Calu3 (cell line): ENCODE data around the gene CD22. TPM values are rescaled to one million over a fixed set of nuclear protein-coding genes. Genes with fewer than 3 reads are reported as not detected.

Source experiments
- BruUV-seq: library from RNA; stranded (reverse); fragments of 400-500 nt; replicated peaks from 2 replicates; lab custom pipeline; 2021; lab: Mats Ljungman, UMichigan
- CTCF ChIA-PET: fragments of 300-600 bp; sonication (Branson Sonifier 250); formaldehyde crosslinking; loops from one replicate; lab custom pipeline; 2022; ENCODE audit warnings: antibody characterized with exemption; lab: Charles Lee
- DNase-seq: peaks from one replicate; pipeline ENCODE4 v3.0.0; 2022
- H3K27ac Mint-ChIP-seq: one replicate; pipeline ENCODE4 v1.8.0; 2022; ENCODE audit warnings: mixed read lengths; ENCODE audit not compliant: unreplicated experiment
- H3K27me3 Mint-ChIP-seq: one replicate; pipeline ENCODE4 v1.8.0; 2022; ENCODE audit warnings: mixed read lengths; ENCODE audit not compliant: unreplicated experiment
- H3K36me3 Mint-ChIP-seq: one replicate; pipeline ENCODE4 v1.8.0; 2022; ENCODE audit warnings: mild to moderate bottlenecking, moderate library complexity, mixed read lengths; ENCODE audit not compliant: insufficient read depth, unreplicated experiment
- H3K4me1 Mint-ChIP-seq: one replicate; pipeline ENCODE4 v1.8.0; 2022; ENCODE audit warnings: mild to moderate bottlenecking, low read depth, mixed read lengths; ENCODE audit not compliant: unreplicated experiment
- H3K4me3 Mint-ChIP-seq: one replicate; pipeline ENCODE4 v1.8.0; 2022; ENCODE audit warnings: mild to moderate bottlenecking, low read depth, moderate library complexity, mixed read lengths; ENCODE audit not compliant: unreplicated experiment
- H3K9me3 Mint-ChIP-seq: one replicate; pipeline ENCODE4 v1.8.0; 2022; ENCODE audit warnings: low read depth, mixed read lengths; ENCODE audit not compliant: unreplicated experiment
- intact Hi-C: fragments of 100-400 bp; cut with micrococcal nuclease; formaldehyde crosslinking; loops from one replicate; pipeline ENCODE4 v1.10.0; 2022; ENCODE audit not compliant: unreplicated experiment
- total RNA-seq: library from RNA; stranded (reverse); gene quantifications from 2 replicates; pipeline ENCODE4 v1.2.3, GENCODE V29; 2022
- TF ChIP-seq, protein P1 (sequence below): fragments of 200-600 bp; IDR thresholded peaks from one replicate; pipeline ENCODE4 v1.8.0; 2022; ENCODE audit warnings: antibody characterized with exemption; ENCODE audit not compliant: unreplicated experiment

Gene CD22
- total RNA-seq, 1 experiment from 2014 or later: 5.9 TPM

GRCh38 chr19:35291916-35292315 is 37.1 kb upstream of the CD22 start, which contains the start of gene MAG:
Gene MAG, plus strand, starts transcription at chr19:35292161. Its CDS starts 3,248 bp downstream, at chr19:35295409.
- Mint-ChIP-seq H3K9me3 (no peaks in the 10 kb centered on the region), H3K27me3 (peaks cover 46% of the 10 kb centered on the region), H3K27ac (no peak within 1 kb of the TSS), H3K4me1 (no peaks in the 10 kb centered on the region), H3K4me3 (no peak within 1 kb of the TSS), H3K36me3 (no peaks in the 10 kb centered on the region)
- intact Hi-C loops: no loop called here
- CTCF ChIA-PET: interaction anchor here (0.5 kb wide), 1 partner anchor 11 kb away, joined by 3 read pairs; no protein-coding TSS in a partner anchor
- TF ChIP-seq, protein P1, sequence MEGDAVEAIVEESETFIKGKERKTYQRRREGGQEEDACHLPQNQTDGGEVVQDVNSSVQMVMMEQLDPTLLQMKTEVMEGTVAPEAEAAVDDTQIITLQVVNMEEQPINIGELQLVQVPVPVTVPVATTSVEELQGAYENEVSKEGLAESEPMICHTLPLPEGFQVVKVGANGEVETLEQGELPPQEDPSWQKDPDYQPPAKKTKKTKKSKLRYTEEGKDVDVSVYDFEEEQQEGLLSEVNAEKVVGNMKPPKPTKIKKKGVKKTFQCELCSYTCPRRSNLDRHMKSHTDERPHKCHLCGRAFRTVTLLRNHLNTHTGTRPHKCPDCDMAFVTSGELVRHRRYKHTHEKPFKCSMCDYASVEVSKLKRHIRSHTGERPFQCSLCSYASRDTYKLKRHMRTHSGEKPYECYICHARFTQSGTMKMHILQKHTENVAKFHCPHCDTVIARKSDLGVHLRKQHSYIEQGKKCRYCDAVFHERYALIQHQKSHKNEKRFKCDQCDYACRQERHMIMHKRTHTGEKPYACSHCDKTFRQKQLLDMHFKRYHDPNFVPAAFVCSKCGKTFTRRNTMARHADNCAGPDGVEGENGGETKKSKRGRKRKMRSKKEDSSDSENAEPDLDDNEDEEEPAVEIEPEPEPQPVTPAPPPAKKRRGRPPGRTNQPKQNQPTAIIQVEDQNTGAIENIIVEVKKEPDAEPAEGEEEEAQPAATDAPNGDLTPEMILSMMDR: no peak
- BruUV-seq: no TSS peak
- no peak for DNase-seq

- BruUV-seq: no TSS peak
- H3K9me3 Mint-ChIP-seq: no peaks in the 10 kb centered on the region
- H3K27me3 Mint-ChIP-seq: peaks cover 46% of the 10 kb centered on the region
- H3K4me1 Mint-ChIP-seq: no peaks in the 10 kb centered on the region
- intact Hi-C loops: no loop called here
- no peak overlapping the region for H3K27ac Mint-ChIP-seq
- CTCF ChIA-PET: no interaction called here
- no peaks in the 10 kb centered on the region for H3K36me3 Mint-ChIP-seq
- DNase-seq: no peak
- TF ChIP-seq, protein P1: no peak
- H3K4me3 Mint-ChIP-seq: no peak overlapping the region
Observed at GRCh38 chr19:35292421-35293362, 36.3 kb upstream of the CD22 start.

GRCh38 chr19:35293363-35293739 is 35.6 kb upstream of the CD22 start:
- intact Hi-C loops: no loop called here
- no peak overlapping the region for H3K27ac Mint-ChIP-seq
- BruUV-seq: no TSS peak

DNA sequence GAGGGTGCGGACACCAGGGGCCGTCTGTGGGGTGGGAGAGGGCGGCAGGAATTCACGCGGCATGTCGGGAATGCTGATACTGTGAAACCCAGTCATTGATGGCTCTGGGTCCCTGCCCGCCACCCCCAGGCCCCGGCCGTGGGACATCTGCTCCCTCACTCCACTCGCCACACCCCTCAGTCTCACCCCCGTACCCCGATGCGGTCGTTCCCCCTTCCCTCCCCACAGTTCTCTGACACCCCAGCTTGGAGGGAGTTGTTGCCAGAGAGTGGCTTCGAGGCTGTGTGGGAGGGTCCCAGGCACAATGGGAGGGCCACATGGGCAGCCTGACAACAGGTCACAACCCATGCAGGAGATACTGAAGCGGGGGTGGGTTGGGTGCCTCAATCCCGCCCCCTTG is 35.2 kb upstream of the CD22 start:
- peaks cover 46% of the 10 kb centered on the region for H3K27me3 Mint-ChIP-seq
- no peaks in the 10 kb centered on the region for H3K4me1 Mint-ChIP-seq
- intact Hi-C loops: no loop called here
- no TSS peak for BruUV-seq
- H3K27ac Mint-ChIP-seq: no peak overlapping the region
- CTCF ChIA-PET: no interaction called here
- TF ChIP-seq, protein P1: no peak
- no peaks in the 10 kb centered on the region for H3K36me3 Mint-ChIP-seq
- DNase-seq: no peak
- H3K4me3 Mint-ChIP-seq: no peak overlapping the region
- H3K9me3 Mint-ChIP-seq: no peaks in the 10 kb centered on the region

More at GRCh38 chr19:35293363-35293739, 35.6 kb upstream of the CD22 start:
- DNase-seq: no peak
- Mint-ChIP-seq H3K27me3 (peaks cover 46% of the 10 kb centered on the region), H3K4me3 (no peak overlapping the region), H3K4me1 (no peaks in the 10 kb centered on the region), H3K9me3 (no peaks in the 10 kb centered on the region), H3K36me3 (no peaks in the 10 kb centered on the region)
- CTCF ChIA-PET: no interaction called here
- TF ChIP-seq, protein P1: no peak
